HepG2 (cell line): ENCODE data around the gene CA11. TPM values are rescaled to one million over a fixed set of nuclear protein-coding genes. Genes with fewer than 3 reads are reported as not detected.

ENCODE experiments used
- ETV6 ChIP-seq: sonication (generic); formaldehyde crosslinking; conservative IDR thresholded peaks from 2 replicates; pipeline ENCODE4 v1.4.0; 2020; ENCODE audit warnings: missing genetic modification reagents
- GZF1 ChIP-seq: sonication (generic); formaldehyde crosslinking; IDR thresholded peaks from 2 replicates; pipeline ENCODE4 v1.5.1; 2020; ENCODE audit warnings: mild to moderate bottlenecking, missing genetic modification reagents
- PITX1 ChIP-seq: sonication (generic); formaldehyde crosslinking; IDR thresholded peaks from 2 replicates; pipeline ENCODE4 v1.5.1; 2020; ENCODE audit warnings: mild to moderate bottlenecking, missing genetic modification reagents
- ZBTB8A ChIP-seq: sonication (generic); formaldehyde crosslinking; IDR thresholded peaks from 2 replicates; pipeline ENCODE4 v1.4.0; 2020; ENCODE audit warnings: mild to moderate bottlenecking, low read depth, missing genetic modification reagents, borderline replicate concordance
- ZNF256 ChIP-seq: sonication (generic); formaldehyde crosslinking; conservative IDR thresholded peaks from 2 replicates; pipeline ENCODE4 v1.4.0; 2020; ENCODE audit warnings: missing genetic modification reagents
- ZNF263 ChIP-seq: sonication (generic); formaldehyde crosslinking; IDR thresholded peaks from 2 replicates; pipeline ENCODE4 v1.4.0; 2020; ENCODE audit warnings: missing genetic modification reagents
- ZNF761 ChIP-seq: sonication (generic); formaldehyde crosslinking; conservative IDR thresholded peaks from 2 replicates; pipeline ENCODE4 v1.4.0; 2020; ENCODE audit warnings: mild to moderate bottlenecking, missing genetic modification reagents
- ZNF878 ChIP-seq: sonication (generic); formaldehyde crosslinking; IDR thresholded peaks from 2 replicates; pipeline ENCODE4 v1.8.1; 2023; ENCODE audit warnings: mild to moderate bottlenecking, missing genetic modification reagents, moderate library complexity
- polyA plus RNA-seq, 8 experiments: library from polyadenylated mRNA; depleted of rRNA in 3 of 8; stranded (reverse) in 7 of 8; unstranded in 1 of 8; fragments of >200 nt; fragmentation: Illumina TruSeq in 4 of 8; extraction: Trizol in 4 of 8; gene quantifications; 2 replicates each; pipeline versions ENCODE4 v1.2.1 to v1.2.3, GENCODE V29; 2011 to 2016; ENCODE audit warnings: low read depth in 4 of 8, missing spikeins in 1 of 8, mixed read lengths in 1 of 8; ENCODE audit not compliant: insufficient read depth in 1 of 8
- total RNA-seq, 5 experiments: library from RNA; depleted of rRNA; stranded (reverse); fragments of >200 nt; fragmentation: Illumina TruSeq; extraction: Trizol; gene quantifications; 2 replicates each; pipeline ENCODE4 v1.2.3, GENCODE V29; 2016; ENCODE audit warnings: low read depth in 1 of 5
- TF ChIP-seq, protein P1 (sequence below): sonication (generic); formaldehyde crosslinking; IDR thresholded peaks from 2 replicates; pipeline ENCODE4 v1.5.0; 2020; ENCODE audit warnings: mild to moderate bottlenecking, missing genetic modification reagents
- TF ChIP-seq, protein P2 (sequence below), 2 experiments: sonication (generic) in 1 of 2; formaldehyde crosslinking in 1 of 2; IDR thresholded peaks; 2 replicates each; pipeline versions ENCODE4 v1.4.0 to v1.6.1; 2018 to 2020; ENCODE audit warnings: missing genetic modification reagents in 2 of 2, borderline replicate concordance in 1 of 2, low read depth in 1 of 2, mild to moderate bottlenecking in 1 of 2, missing biosample characterization in 1 of 2
- TF ChIP-seq, protein P3 (sequence below): sonication (generic); formaldehyde crosslinking; IDR thresholded peaks from 2 replicates; pipeline ENCODE4 v1.8.0; 2023; ENCODE audit warnings: mild to moderate bottlenecking, missing genetic modification reagents
- TF ChIP-seq, protein P4 (sequence below): sonication (generic); formaldehyde crosslinking; IDR thresholded peaks from 2 replicates; pipeline ENCODE4 v1.5.0; 2020; ENCODE audit warnings: mild to moderate bottlenecking, missing genetic modification reagents
- TF ChIP-seq, protein P5 (sequence below): sonication (generic); formaldehyde crosslinking; IDR thresholded peaks from 2 replicates; pipeline ENCODE4 v1.4.0; 2020; ENCODE audit warnings: missing genetic modification reagents, borderline replicate concordance
- TF ChIP-seq, protein P6 (sequence below): sonication (generic); formaldehyde crosslinking; IDR thresholded peaks from 2 replicates; pipeline ENCODE4 v1.8.1; 2023; ENCODE audit warnings: mild to moderate bottlenecking, moderate library complexity, missing genetic modification reagents
- TF ChIP-seq, protein P7 (sequence below): sonication (generic); formaldehyde crosslinking; IDR thresholded peaks from 2 replicates; pipeline ENCODE4 v1.9.0; 2021; ENCODE audit warnings: missing genetic modification reagents, borderline replicate concordance

Gene CA11
- total and polyA plus RNA-seq, 2 of the 13 experiments (the other 11 are each of a cell fraction or from before 2014, with no cell fraction given) = 0.41 to 0.58 TPM

DNA sequence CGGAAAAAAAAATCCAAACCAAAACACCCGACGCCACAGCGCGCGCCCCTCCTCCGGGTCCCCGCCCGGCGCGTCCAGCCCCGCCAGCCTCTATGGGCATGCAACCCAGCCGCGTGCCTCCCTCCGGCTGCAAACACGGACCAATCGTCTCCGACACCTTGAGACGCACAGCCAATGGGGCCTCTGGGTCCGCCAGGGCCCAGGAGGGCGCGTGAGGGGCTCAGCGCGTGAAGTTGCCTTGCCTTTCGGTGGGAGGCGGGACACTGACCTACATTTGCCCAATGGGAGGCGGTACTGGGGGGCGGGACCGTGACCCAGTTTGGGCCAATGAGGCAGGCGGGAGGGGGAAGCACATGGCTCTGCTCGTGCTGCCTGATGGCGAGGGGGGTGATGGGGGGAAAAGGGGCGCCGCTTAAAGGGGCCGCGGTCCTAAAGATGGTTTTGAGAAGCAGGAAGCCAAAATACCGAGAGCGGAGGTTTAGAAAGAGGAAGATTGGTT lies 8.5 kb downstream of the CA11 start (continued):
- TF ChIP-seq, protein P1, sequence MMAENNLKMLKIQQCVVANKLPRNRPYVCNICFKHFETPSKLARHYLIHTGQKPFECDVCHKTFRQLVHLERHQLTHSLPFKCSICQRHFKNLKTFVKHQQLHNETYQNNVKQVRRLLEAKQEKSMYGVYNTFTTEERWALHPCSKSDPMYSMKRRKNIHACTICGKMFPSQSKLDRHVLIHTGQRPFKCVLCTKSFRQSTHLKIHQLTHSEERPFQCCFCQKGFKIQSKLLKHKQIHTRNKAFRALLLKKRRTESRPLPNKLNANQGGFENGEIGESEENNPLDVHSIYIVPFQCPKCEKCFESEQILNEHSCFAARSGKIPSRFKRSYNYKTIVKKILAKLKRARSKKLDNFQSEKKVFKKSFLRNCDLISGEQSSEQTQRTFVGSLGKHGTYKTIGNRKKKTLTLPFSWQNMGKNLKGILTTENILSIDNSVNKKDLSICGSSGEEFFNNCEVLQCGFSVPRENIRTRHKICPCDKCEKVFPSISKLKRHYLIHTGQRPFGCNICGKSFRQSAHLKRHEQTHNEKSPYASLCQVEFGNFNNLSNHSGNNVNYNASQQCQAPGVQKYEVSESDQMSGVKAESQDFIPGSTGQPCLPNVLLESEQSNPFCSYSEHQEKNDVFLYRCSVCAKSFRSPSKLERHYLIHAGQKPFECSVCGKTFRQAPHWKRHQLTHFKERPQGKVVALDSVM (CRISPR knock-in tag) = peak; percentile 68; the same call in 1 of the 2 replicates
- TF ChIP-seq ZNF878 (CRISPR knock-in tag) (peak; percentile 86), ZNF256 (CRISPR knock-in tag) (no peak), ETV6 (CRISPR knock-in tag) (no peak), ZNF263 (peak; percentile 39), ZBTB8A (CRISPR knock-in tag) (peak; percentile 97), ZNF761 (peak; percentile 92), PITX1 (0 out of 2 replicates have a peak, but pooled peaks have one; percentile 49), GZF1 (CRISPR knock-in tag) (peak; percentile 66; the same call in 1 of the 2 replicates)
- TF ChIP-seq, protein P2, sequence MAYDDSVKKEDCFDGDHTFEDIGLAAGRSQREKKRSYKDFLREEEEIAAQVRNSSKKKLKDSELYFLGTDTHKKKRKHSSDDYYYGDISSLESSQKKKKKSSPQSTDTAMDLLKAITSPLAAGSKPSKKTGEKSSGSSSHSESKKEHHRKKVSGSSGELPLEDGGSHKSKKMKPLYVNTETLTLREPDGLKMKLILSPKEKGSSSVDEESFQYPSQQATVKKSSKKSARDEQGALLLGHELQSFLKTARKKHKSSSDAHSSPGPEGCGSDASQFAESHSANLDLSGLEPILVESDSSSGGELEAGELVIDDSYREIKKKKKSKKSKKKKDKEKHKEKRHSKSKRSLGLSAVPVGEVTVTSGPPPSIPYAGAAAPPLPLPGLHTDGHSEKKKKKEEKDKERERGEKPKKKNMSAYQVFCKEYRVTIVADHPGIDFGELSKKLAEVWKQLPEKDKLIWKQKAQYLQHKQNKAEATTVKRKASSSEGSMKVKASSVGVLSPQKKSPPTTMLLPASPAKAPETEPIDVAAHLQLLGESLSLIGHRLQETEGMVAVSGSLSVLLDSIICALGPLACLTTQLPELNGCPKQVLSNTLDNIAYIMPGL (CRISPR knock-in tag; IDR thresholded peaks at IDR 0.05; ENCODE audit: borderline replicate concordance in 1 of 2, low read depth in 1 of 2) = peak in 1 of 2 experiments; percentile 57; a peak in 2 of 4 replicates
- TF ChIP-seq, protein P3, sequence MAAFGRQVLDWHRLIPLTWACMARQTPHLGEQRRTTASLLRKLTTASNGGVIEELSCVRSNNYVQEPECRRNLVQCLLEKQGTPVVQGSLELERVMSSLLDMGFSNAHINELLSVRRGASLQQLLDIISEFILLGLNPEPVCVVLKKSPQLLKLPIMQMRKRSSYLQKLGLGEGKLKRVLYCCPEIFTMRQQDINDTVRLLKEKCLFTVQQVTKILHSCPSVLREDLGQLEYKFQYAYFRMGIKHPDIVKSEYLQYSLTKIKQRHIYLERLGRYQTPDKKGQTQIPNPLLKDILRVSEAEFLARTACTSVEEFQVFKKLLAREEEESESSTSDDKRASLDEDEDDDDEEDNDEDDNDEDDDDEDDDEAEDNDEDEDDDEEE (CRISPR knock-in tag) = no peak
- TF ChIP-seq, protein P4, sequence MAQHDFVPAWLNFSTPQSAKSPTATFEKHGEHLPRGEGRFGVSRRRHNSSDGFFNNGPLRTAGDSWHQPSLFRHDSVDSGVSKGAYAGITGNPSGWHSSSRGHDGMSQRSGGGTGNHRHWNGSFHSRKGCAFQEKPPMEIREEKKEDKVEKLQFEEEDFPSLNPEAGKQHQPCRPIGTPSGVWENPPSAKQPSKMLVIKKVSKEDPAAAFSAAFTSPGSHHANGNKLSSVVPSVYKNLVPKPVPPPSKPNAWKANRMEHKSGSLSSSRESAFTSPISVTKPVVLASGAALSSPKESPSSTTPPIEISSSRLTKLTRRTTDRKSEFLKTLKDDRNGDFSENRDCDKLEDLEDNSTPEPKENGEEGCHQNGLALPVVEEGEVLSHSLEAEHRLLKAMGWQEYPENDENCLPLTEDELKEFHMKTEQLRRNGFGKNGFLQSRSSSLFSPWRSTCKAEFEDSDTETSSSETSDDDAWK = no peak
- TF ChIP-seq, protein P5, sequence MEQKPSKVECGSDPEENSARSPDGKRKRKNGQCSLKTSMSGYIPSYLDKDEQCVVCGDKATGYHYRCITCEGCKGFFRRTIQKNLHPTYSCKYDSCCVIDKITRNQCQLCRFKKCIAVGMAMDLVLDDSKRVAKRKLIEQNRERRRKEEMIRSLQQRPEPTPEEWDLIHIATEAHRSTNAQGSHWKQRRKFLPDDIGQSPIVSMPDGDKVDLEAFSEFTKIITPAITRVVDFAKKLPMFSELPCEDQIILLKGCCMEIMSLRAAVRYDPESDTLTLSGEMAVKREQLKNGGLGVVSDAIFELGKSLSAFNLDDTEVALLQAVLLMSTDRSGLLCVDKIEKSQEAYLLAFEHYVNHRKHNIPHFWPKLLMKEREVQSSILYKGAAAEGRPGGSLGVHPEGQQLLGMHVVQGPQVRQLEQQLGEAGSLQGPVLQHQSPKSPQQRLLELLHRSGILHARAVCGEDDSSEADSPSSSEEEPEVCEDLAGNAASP (CRISPR knock-in tag) = peak; percentile 58; the same call in 1 of the 2 replicates
- TF ChIP-seq, protein P6, sequence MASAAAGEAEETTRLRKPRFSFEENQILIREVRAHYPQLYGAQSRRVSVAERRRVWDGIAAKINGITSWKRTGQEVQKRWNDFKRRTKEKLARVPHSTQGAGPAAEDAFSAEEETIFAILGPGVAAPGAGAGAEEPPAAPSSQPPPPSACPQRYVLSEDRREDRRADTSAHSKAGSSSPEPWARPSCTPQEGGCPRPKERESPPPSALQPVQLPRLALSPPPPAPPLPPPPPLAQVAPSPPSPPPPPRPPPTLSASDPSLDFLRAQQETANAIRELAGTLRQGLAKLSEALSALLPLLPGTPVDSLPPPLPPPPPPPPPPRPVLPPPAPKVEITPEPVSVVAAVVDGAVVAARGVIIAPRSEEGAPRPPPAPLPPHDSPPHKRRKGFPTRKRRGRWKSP (CRISPR knock-in tag) = no peak
- TF ChIP-seq, protein P7, sequence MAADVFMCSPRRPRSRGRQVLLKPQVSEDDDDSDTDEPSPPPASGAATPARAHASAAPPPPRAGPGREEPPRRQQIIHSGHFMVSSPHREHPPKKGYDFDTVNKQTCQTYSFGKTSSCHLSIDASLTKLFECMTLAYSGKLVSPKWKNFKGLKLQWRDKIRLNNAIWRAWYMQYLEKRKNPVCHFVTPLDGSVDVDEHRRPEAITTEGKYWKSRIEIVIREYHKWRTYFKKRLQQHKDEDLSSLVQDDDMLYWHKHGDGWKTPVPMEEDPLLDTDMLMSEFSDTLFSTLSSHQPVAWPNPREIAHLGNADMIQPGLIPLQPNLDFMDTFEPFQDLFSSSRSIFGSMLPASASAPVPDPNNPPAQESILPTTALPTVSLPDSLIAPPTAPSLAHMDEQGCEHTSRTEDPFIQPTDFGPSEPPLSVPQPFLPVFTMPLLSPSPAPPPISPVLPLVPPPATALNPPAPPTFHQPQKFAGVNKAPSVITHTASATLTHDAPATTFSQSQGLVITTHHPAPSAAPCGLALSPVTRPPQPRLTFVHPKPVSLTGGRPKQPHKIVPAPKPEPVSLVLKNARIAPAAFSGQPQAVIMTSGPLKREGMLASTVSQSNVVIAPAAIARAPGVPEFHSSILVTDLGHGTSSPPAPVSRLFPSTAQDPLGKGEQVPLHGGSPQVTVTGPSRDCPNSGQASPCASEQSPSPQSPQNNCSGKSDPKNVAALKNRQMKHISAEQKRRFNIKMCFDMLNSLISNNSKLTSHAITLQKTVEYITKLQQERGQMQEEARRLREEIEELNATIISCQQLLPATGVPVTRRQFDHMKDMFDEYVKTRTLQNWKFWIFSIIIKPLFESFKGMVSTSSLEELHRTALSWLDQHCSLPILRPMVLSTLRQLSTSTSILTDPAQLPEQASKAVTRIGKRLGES (CRISPR knock-in tag) = no peak
